Urothelium cell line (cell line): Measurements from ENCODE around the gene DMXL1.
"Not testable (repeated sequence)": the region's sequence is repeated elsewhere in the genome, so short reads cannot be mapped to it uniquely, and the experiment has no call there.

Experiments used
- DNase-seq: peaks from one replicate; pipeline ENCODE4 v3.0.0; 2011; ENCODE audit warnings: low spot score, mixed read lengths
- FAIRE-seq: peaks from 2 replicates; lab custom pipeline; 2011; peaks lifted over from hg19 to GRCh38; lab: Jason Lieb, UNC

Gene DMXL1

GRCh38 chr5:119067450-119067849 is 3.4 kb upstream of the DMXL1 start:
- no peak for FAIRE-seq
- no peak for DNase-seq

GRCh38 chr5:119070578-119070827 is 384 bp upstream of the DMXL1 start:
- DNase-seq (no peak), FAIRE-seq (no peak)

- no peak for DNase-seq
- FAIRE-seq, result no peak
Observed at GRCh38 chr5:119071561-119071995, 691 bp downstream of the DMXL1 start.

- DNase-seq (no peak), FAIRE-seq (no peak)
Observed at GRCh38 chr5:119072496-119072895, 1.6 kb downstream of the DMXL1 start.

- FAIRE-seq, DNase-seq: not testable (repeated sequence)
Observed at GRCh38 chr5:119073746-119074337, 3.0 kb downstream of the DMXL1 start.

GRCh38 chr5:119074419-119074818 is 3.5 kb downstream of the DMXL1 start:
- FAIRE-seq (no peak), DNase-seq (no peak)

GRCh38 chr5:119075269-119075668 is 4.4 kb downstream of the DMXL1 start:
- FAIRE-seq, DNase-seq: not testable (repeated sequence)

- no peak for DNase-seq
- no peak for FAIRE-seq
Observed at GRCh38 chr5:119076080-119076479, 5.2 kb downstream of the DMXL1 start.

- FAIRE-seq, result no peak
Observed at GRCh38 chr5:119077444-119077843, 6.6 kb downstream of the DMXL1 start.

GRCh38 chr5:119078071-119078846 is 7.4 kb downstream of the DMXL1 start:
- DNase-seq (no peak), FAIRE-seq (no peak)

More at GRCh38 chr5:119077444-119077843, 6.6 kb downstream of the DMXL1 start:
- DNase-seq, result no peak

- FAIRE-seq, result no peak
- no peak for DNase-seq
Observed at GRCh38 chr5:119078861-119079260, 8.0 kb downstream of the DMXL1 start.

GRCh38 chr5:119079318-119079921 is 8.5 kb downstream of the DMXL1 start:
- FAIRE-seq (no peak), DNase-seq (no peak)

- DNase-seq (no peak), FAIRE-seq (no peak)
Observed at GRCh38 chr5:119080936-119081335, 10.0 kb downstream of the DMXL1 start.

- FAIRE-seq (no peak), DNase-seq (no peak)
Observed at GRCh38 chr5:119082691-119083090, 11.8 kb downstream of the DMXL1 start.

GRCh38 chr5:119083679-119084078 is 12.8 kb downstream of the DMXL1 start:
- DNase-seq, result no peak
- no peak for FAIRE-seq

- no peak for FAIRE-seq
- no peak for DNase-seq
Observed at GRCh38 chr5:119088438-119088837, 17.6 kb downstream of the DMXL1 start.

GRCh38 chr5:119095611-119096010 is 24.7 kb downstream of the DMXL1 start:
- FAIRE-seq (no peak), DNase-seq (no peak)

GRCh38 chr5:119105971-119106370 is 35.1 kb downstream of the DMXL1 start:
- FAIRE-seq (no peak), DNase-seq (no peak)

- no peak for DNase-seq
- FAIRE-seq, result no peak
Observed at GRCh38 chr5:119112151-119112550, 41.3 kb downstream of the DMXL1 start.

GRCh38 chr5:119117237-119117636 is 46.4 kb downstream of the DMXL1 start:
- DNase-seq (no peak), FAIRE-seq (no peak)

- FAIRE-seq (no peak), DNase-seq (no peak)
Observed at GRCh38 chr5:119118000-119118399, 47.1 kb downstream of the DMXL1 start.

- FAIRE-seq, result no peak
- no peak for DNase-seq
Observed at GRCh38 chr5:119120893-119121292, 50.0 kb downstream of the DMXL1 start.
